Measurements from ENCODE around the gene SCMH1.
"Not testable (repeated sequence)": the region's sequence is repeated elsewhere in the genome, so short reads cannot be mapped to it uniquely, and the experiment has no call there.

SCMH1 gene

GRCh38 chr1:41207053-41207452, 35.1 kb downstream of the SCMH1 start:
- not testable (repeated sequence) for H3K4me1 ChIP-seq (ENCODE audit: control insufficient read depth, low read depth, low read length); H3K27me3 ChIP-seq (ENCODE audit: control insufficient read depth, insufficient read depth, low read length); H3K36me3 ChIP-seq (ENCODE audit: control insufficient read depth, low read depth, low read length); H3K9ac ChIP-seq (ENCODE audit: low read length); H3K4me3 ChIP-seq (ENCODE audit: low read length); H3K27ac ChIP-seq (ENCODE audit: low read length)
- peaks cover 11% of the 10 kb centered on the region for H3K9me3 ChIP-seq (ENCODE audit: control insufficient read depth, low read depth, low read length)

- no peak overlapping the region for H3K27ac ChIP-seq (ENCODE audit: low read length)
- H3K9me3 ChIP-seq (ENCODE audit: control insufficient read depth, low read depth, low read length), result peaks cover 11% of the 10 kb centered on the region
These were observed 41.4 kb downstream of the SCMH1 start for GRCh38 chr1:41200728-41201127.

GRCh38 chr1:41199375-41199774, 42.7 kb downstream of the SCMH1 start:
- Histone ChIP-seq H3K36me3 (ENCODE audit: control insufficient read depth, low read depth, low read length) (no peaks in the 10 kb centered on the region), H3K9ac (ENCODE audit: low read length) (no peak overlapping the region), H3K9me3 (ENCODE audit: control insufficient read depth, low read depth, low read length) (peaks cover 6% of the 10 kb centered on the region), H3K27me3 (ENCODE audit: control insufficient read depth, insufficient read depth, low read length) (no peaks in the 10 kb centered on the region), H3K4me3 (ENCODE audit: low read length) (no peak overlapping the region), H3K27ac (ENCODE audit: low read length) (no peak overlapping the region), H3K4me1 (ENCODE audit: control insufficient read depth, low read depth, low read length) (no peaks in the 10 kb centered on the region)

More at GRCh38 chr1:41200728-41201127, 41.4 kb downstream of the SCMH1 start:
- no peaks in the 10 kb centered on the region for H3K27me3 ChIP-seq (ENCODE audit: control insufficient read depth, insufficient read depth, low read length)
- H3K4me3 ChIP-seq (ENCODE audit: low read length), result no peak overlapping the region
- no peaks in the 10 kb centered on the region for H3K36me3 ChIP-seq (ENCODE audit: control insufficient read depth, low read depth, low read length)
- no peak overlapping the region for H3K9ac ChIP-seq (ENCODE audit: low read length)
- no peaks in the 10 kb centered on the region for H3K4me1 ChIP-seq (ENCODE audit: control insufficient read depth, low read depth, low read length)

GRCh38 chr1:41192456-41193178, 49.5 kb downstream of the SCMH1 start:
- no peaks in the 10 kb centered on the region for H3K9me3 ChIP-seq (ENCODE audit: control insufficient read depth, low read depth, low read length)
- H3K4me1 ChIP-seq (ENCODE audit: control insufficient read depth, low read depth, low read length), result peaks cover 7% of the 10 kb centered on the region
- no peaks in the 10 kb centered on the region for H3K27me3 ChIP-seq (ENCODE audit: control insufficient read depth, insufficient read depth, low read length)
- H3K36me3 ChIP-seq (ENCODE audit: control insufficient read depth, low read depth, low read length), result no peaks in the 10 kb centered on the region
- no peak overlapping the region for H3K27ac ChIP-seq (ENCODE audit: low read length)
- no peak overlapping the region for H3K4me3 ChIP-seq (ENCODE audit: low read length)
- H3K9ac ChIP-seq (ENCODE audit: low read length), result no peak overlapping the region

- no peak overlapping the region for H3K27ac ChIP-seq (ENCODE audit: low read length)
- no peaks in the 10 kb centered on the region for H3K9me3 ChIP-seq (ENCODE audit: control insufficient read depth, low read depth, low read length)
- no peak overlapping the region for H3K9ac ChIP-seq (ENCODE audit: low read length)
- no peaks in the 10 kb centered on the region for H3K36me3 ChIP-seq (ENCODE audit: control insufficient read depth, low read depth, low read length)
- H3K4me1 ChIP-seq (ENCODE audit: control insufficient read depth, low read depth, low read length), result no peaks in the 10 kb centered on the region
- H3K27me3 ChIP-seq (ENCODE audit: control insufficient read depth, insufficient read depth, low read length), result no peaks in the 10 kb centered on the region
- H3K4me3 ChIP-seq (ENCODE audit: low read length), result no peak overlapping the region
These were observed 57.7 kb downstream of the SCMH1 start for GRCh38 chr1:41184446-41184845.

- not testable (repeated sequence) for H3K4me3 ChIP-seq (ENCODE audit: low read length); H3K27ac ChIP-seq (ENCODE audit: low read length); H3K9me3 ChIP-seq (ENCODE audit: control insufficient read depth, low read depth, low read length); H3K9ac ChIP-seq (ENCODE audit: low read length); H3K36me3 ChIP-seq (ENCODE audit: control insufficient read depth, low read depth, low read length); H3K27me3 ChIP-seq (ENCODE audit: control insufficient read depth, insufficient read depth, low read length); H3K4me1 ChIP-seq (ENCODE audit: control insufficient read depth, low read depth, low read length)
These were observed 63.9 kb downstream of the SCMH1 start for GRCh38 chr1:41178230-41178629.

GRCh38 chr1:41175546-41175945, 66.6 kb downstream of the SCMH1 start:
- Histone ChIP-seq H3K27me3 (ENCODE audit: control insufficient read depth, insufficient read depth, low read length) (no peaks in the 10 kb centered on the region), H3K27ac (ENCODE audit: low read length) (no peak overlapping the region), H3K4me1 (ENCODE audit: control insufficient read depth, low read depth, low read length) (no peaks in the 10 kb centered on the region), H3K9me3 (ENCODE audit: control insufficient read depth, low read depth, low read length) (peaks cover 4% of the 10 kb centered on the region), H3K36me3 (ENCODE audit: control insufficient read depth, low read depth, low read length) (no peaks in the 10 kb centered on the region), H3K9ac (ENCODE audit: low read length) (no peak overlapping the region), H3K4me3 (ENCODE audit: low read length) (no peak overlapping the region)

- Histone ChIP-seq H3K9me3 (ENCODE audit: control insufficient read depth, low read depth, low read length) (peaks cover 11% of the 10 kb centered on the region), H3K4me1 (ENCODE audit: control insufficient read depth, low read depth, low read length) (no peaks in the 10 kb centered on the region), H3K4me3 (ENCODE audit: low read length) (no peak overlapping the region), H3K36me3 (ENCODE audit: control insufficient read depth, low read depth, low read length) (no peaks in the 10 kb centered on the region), H3K27ac (ENCODE audit: low read length) (no peak overlapping the region), H3K9ac (ENCODE audit: low read length) (no peak overlapping the region), H3K27me3 (ENCODE audit: control insufficient read depth, insufficient read depth, low read length) (no peaks in the 10 kb centered on the region)
These were observed 67.9 kb downstream of the SCMH1 start for GRCh38 chr1:41174170-41174569.

GRCh38 chr1:41173651-41174050, 68.5 kb downstream of the SCMH1 start:
- H3K9me3 ChIP-seq (ENCODE audit: control insufficient read depth, low read depth, low read length), result peaks cover 16% of the 10 kb centered on the region
- no peak overlapping the region for H3K4me3 ChIP-seq (ENCODE audit: low read length)
- no peak overlapping the region for H3K27ac ChIP-seq (ENCODE audit: low read length)
- no peaks in the 10 kb centered on the region for H3K27me3 ChIP-seq (ENCODE audit: control insufficient read depth, insufficient read depth, low read length)
- H3K36me3 ChIP-seq (ENCODE audit: control insufficient read depth, low read depth, low read length), result no peaks in the 10 kb centered on the region
- H3K9ac ChIP-seq (ENCODE audit: low read length), result no peak overlapping the region
- H3K4me1 ChIP-seq (ENCODE audit: control insufficient read depth, low read depth, low read length), result no peaks in the 10 kb centered on the region

GRCh38 chr1:41171266-41171874, 70.7 kb downstream of the SCMH1 start:
- H3K27me3 ChIP-seq (ENCODE audit: control insufficient read depth, insufficient read depth, low read length), result no peaks in the 10 kb centered on the region
- H3K4me1 ChIP-seq (ENCODE audit: control insufficient read depth, low read depth, low read length), result no peaks in the 10 kb centered on the region
- no peaks in the 10 kb centered on the region for H3K36me3 ChIP-seq (ENCODE audit: control insufficient read depth, low read depth, low read length)
- no peak overlapping the region for H3K4me3 ChIP-seq (ENCODE audit: low read length)
- H3K9me3 ChIP-seq (ENCODE audit: control insufficient read depth, low read depth, low read length), result peaks cover 16% of the 10 kb centered on the region
- H3K9ac ChIP-seq (ENCODE audit: low read length), result no peak overlapping the region
- no peak overlapping the region for H3K27ac ChIP-seq (ENCODE audit: low read length)

- Histone ChIP-seq H3K9me3 (ENCODE audit: control insufficient read depth, low read depth, low read length) (peaks cover 13% of the 10 kb centered on the region), H3K9ac (ENCODE audit: low read length) (no peak overlapping the region)
These were observed 72.3 kb downstream of the SCMH1 start for GRCh38 chr1:41169799-41170180.

More at GRCh38 chr1:41169799-41170180, 72.3 kb downstream of the SCMH1 start:
- no peaks in the 10 kb centered on the region for H3K36me3 ChIP-seq (ENCODE audit: control insufficient read depth, low read depth, low read length)
- no peaks in the 10 kb centered on the region for H3K4me1 ChIP-seq (ENCODE audit: control insufficient read depth, low read depth, low read length)
- no peaks in the 10 kb centered on the region for H3K27me3 ChIP-seq (ENCODE audit: control insufficient read depth, insufficient read depth, low read length)
- H3K4me3 ChIP-seq (ENCODE audit: low read length), result no peak overlapping the region
- no peak overlapping the region for H3K27ac ChIP-seq (ENCODE audit: low read length)

Measured in iPS-18a (cell line).